Measurements from ENCODE around the gene GPC6.

GPC6 gene

DNA sequence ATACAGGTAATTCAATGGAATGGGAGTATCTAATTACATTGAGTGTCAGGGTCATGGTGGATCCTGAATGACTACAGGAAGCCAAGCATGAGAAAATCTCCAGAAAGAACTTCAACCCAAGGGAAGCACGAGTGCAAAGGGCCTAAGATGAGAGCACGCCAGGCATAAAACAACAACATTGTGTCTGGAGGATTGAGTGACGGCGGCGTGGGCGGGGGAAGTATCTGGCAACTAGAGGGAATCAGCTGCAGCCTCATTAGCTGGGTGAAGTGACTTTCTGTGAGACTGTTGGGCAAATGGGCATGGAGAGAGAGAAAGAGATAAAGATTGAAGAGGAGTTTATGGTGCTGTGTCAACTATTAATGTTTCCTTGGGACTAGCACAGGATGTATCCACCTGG lies 194.3 kb downstream of the GPC6 start:
- Histone ChIP-seq H3K27me3 (ENCODE audit: insufficient read depth, low read depth, severe bottlenecking) (no peaks in the 10 kb centered on the region), H3K4me3 (ENCODE audit: low read depth, low read length) (no peak overlapping the region), H3K27ac (no peak overlapping the region), H3K9me3 (ENCODE audit: severe bottlenecking) (no peaks in the 10 kb centered on the region), H3K36me3 (peaks cover 12% of the 10 kb centered on the region)
- TF ChIP-seq, protein P1, sequence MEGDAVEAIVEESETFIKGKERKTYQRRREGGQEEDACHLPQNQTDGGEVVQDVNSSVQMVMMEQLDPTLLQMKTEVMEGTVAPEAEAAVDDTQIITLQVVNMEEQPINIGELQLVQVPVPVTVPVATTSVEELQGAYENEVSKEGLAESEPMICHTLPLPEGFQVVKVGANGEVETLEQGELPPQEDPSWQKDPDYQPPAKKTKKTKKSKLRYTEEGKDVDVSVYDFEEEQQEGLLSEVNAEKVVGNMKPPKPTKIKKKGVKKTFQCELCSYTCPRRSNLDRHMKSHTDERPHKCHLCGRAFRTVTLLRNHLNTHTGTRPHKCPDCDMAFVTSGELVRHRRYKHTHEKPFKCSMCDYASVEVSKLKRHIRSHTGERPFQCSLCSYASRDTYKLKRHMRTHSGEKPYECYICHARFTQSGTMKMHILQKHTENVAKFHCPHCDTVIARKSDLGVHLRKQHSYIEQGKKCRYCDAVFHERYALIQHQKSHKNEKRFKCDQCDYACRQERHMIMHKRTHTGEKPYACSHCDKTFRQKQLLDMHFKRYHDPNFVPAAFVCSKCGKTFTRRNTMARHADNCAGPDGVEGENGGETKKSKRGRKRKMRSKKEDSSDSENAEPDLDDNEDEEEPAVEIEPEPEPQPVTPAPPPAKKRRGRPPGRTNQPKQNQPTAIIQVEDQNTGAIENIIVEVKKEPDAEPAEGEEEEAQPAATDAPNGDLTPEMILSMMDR (IDR thresholded peaks at IDR 0.05; ENCODE audit: low read depth, low read length) = no peak
- no peak for DNase-seq

DNA sequence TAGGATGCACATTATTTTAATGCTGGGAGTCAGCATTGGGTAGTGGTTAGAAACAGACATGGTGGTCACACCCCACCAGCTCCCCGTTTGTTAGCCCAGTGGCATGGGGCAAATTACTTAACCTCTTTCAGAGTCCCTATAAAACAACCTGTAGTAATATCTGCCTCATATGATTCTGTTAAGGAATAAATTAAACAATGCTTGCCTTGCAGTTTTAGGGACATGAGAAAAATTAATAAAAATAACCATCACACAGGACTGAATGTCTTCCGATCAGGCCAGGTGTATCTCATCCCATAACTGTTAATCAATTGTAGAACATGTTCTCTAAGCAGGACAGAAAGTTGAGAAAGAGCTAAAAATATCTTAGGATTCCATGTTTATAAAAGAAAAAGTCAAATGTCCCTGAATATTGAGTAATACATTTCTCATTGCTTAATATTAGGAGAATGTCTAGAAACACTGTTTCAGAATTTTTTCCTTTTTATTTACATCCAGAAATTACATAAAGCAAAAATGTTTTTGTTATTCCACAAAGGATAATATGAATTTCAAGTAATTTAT lies 196.5 kb downstream of the GPC6 start:
- H3K9me3 ChIP-seq (ENCODE audit: severe bottlenecking) = no peaks in the 10 kb centered on the region
- peaks cover 19% of the 10 kb centered on the region for H3K36me3 ChIP-seq
- no peak for DNase-seq
- TF ChIP-seq, protein P1 (IDR thresholded peaks at IDR 0.05; ENCODE audit: low read depth, low read length) = no peak
- no peaks in the 10 kb centered on the region for H3K27me3 ChIP-seq (ENCODE audit: insufficient read depth, low read depth, severe bottlenecking)
- no peak overlapping the region for H3K4me3 ChIP-seq (ENCODE audit: low read depth, low read length)
- no peak overlapping the region for H3K27ac ChIP-seq

DNA sequence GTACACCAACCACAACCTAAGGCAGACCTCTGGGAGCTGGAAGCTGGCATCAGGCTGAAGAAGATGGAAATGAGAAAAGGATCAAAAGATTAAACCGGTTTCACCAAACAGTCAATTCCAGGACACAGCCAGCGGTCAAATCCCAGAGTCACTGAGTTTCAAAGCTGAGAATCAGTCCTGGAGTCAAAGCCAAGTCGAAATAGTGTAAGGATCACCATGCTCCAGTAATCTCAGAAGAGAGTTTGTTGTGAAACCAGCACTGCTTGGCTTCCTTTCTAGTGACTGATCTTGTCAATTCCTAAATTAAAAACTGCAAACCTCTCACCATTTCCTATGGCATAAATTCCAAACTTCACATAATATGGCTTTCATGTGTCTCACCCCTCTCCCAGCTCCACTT lies 198.8 kb downstream of the GPC6 start:
- Histone ChIP-seq H3K27me3 (ENCODE audit: insufficient read depth, low read depth, severe bottlenecking) (no peaks in the 10 kb centered on the region), H3K4me3 (ENCODE audit: low read depth, low read length) (no peak overlapping the region), H3K9me3 (ENCODE audit: severe bottlenecking) (no peaks in the 10 kb centered on the region), H3K36me3 (peaks cover 19% of the 10 kb centered on the region), H3K27ac (no peak overlapping the region)
- TF ChIP-seq, protein P1 (IDR thresholded peaks at IDR 0.05; ENCODE audit: low read depth, low read length) = no peak
- peak; percentile 28 for DNase-seq

DNA sequence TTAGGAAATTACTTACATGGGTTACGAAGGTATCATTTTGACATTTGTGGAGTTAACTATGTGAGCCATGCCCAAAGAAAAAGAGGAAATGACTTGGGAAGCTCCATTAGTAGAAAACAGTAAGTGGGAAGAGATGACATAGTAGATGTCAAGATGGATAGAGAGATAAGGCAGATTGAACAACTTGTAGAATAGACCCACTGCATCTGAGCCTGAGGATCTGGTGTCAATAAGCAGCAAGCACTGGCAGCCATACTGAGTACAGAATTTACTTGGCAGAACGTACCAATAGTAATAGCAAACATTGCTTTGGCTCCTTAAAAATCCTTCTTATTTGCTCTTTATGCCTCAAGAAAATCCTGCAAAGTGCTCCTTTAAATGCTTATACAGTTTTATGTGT lies 203.8 kb downstream of the GPC6 start:
- TF ChIP-seq, protein P1 (IDR thresholded peaks at IDR 0.05; ENCODE audit: low read depth, low read length) = no peak

DNA sequence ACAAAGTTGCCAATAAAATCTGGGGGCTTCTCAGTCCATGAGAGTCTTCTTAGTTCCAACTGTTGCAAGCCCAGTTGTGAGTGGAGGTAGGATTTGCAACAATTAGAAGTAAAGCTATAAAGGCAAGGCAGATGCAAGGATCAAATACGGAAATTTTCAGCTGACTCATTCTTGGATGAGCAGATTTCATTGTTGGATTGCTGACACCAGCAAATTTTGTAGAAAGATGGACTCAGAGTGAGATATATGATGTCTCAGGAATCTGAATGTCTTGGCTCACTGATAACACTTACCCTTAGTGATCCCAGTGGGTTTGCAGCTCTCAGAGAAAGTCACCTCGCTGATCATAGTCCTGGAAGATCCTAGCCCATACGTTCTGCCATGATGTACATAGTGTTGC lies 209.0 kb downstream of the GPC6 start:
- no peak overlapping the region for H3K4me3 ChIP-seq (ENCODE audit: low read depth, low read length)
- DNase-seq = no peak
- H3K27me3 ChIP-seq (ENCODE audit: insufficient read depth, low read depth, severe bottlenecking) = no peaks in the 10 kb centered on the region
- TF ChIP-seq, protein P1 (IDR thresholded peaks at IDR 0.05; ENCODE audit: low read depth, low read length) = no peak
- no peaks in the 10 kb centered on the region for H3K9me3 ChIP-seq (ENCODE audit: severe bottlenecking)
- H3K27ac ChIP-seq = no peak overlapping the region
- peaks cover 16% of the 10 kb centered on the region for H3K36me3 ChIP-seq

More for the DNA sequence above, 203.8 kb downstream of the GPC6 start:
- H3K4me3 ChIP-seq (ENCODE audit: low read depth, low read length) = no peak overlapping the region
- H3K27ac ChIP-seq = no peak overlapping the region
- DNase-seq = no peak
- no peaks in the 10 kb centered on the region for H3K27me3 ChIP-seq (ENCODE audit: insufficient read depth, low read depth, severe bottlenecking)
- peaks cover 11% of the 10 kb centered on the region for H3K36me3 ChIP-seq
- H3K9me3 ChIP-seq (ENCODE audit: severe bottlenecking) = no peaks in the 10 kb centered on the region

DNA sequence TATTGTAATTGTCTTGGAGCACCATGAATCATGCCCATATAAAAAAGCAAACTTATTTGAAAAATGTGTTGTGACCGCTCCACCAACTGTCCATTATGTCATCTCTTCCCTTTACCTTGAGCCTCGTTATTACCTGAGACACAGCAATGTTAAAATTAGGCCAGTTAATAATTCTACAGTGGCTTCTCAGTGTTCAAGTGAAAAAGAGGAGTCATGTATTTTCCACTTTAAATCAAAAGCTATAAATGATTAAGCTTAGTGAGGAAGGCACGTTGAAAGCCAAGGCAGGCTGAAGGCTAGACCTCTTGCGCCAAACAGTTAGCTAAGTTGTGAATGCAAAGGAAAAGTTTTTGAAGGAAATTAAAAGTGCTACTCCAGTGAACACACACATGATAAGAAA lies 210.5 kb downstream of the GPC6 start:
- Histone ChIP-seq H3K9me3 (ENCODE audit: severe bottlenecking) (no peaks in the 10 kb centered on the region), H3K27ac (no peak overlapping the region)

More for the DNA sequence above, 210.5 kb downstream of the GPC6 start:
- H3K36me3 ChIP-seq = peaks cover 16% of the 10 kb centered on the region
- TF ChIP-seq, protein P1 (IDR thresholded peaks at IDR 0.05; ENCODE audit: low read depth, low read length) = no peak
- DNase-seq = no peak
- no peak overlapping the region for H3K4me3 ChIP-seq (ENCODE audit: low read depth, low read length)
- no peaks in the 10 kb centered on the region for H3K27me3 ChIP-seq (ENCODE audit: insufficient read depth, low read depth, severe bottlenecking)
